ENCODE results near the gene PLCG1. TPM values are rescaled to one million over a fixed set of nuclear protein-coding genes. Genes with fewer than 3 reads are reported as not detected.
A peak's percentile ranks its signal among the peaks of the same experiment; 100 is the strongest.
"Not testable (repeated sequence)": the region's sequence is repeated elsewhere in the genome, so short reads cannot be mapped to it uniquely, and the experiment has no call there.

PLCG1 gene
- total RNA-seq, 2 experiments from 2014 or later, result 156 to 162 TPM

GRCh38 chr20:41116282-41116956, 20.9 kb upstream of the PLCG1 start:
- H3K9me3 Mint-ChIP-seq, result no peaks in the 10 kb centered on the region
- peaks cover 9% of the 10 kb centered on the region for H3K36me3 Mint-ChIP-seq
- H3K4me3 Mint-ChIP-seq, result no peak overlapping the region
- no peak for DNase-seq
- H3K4me1 Mint-ChIP-seq, result no peaks in the 10 kb centered on the region
- H3K27me3 Mint-ChIP-seq, result no peaks in the 10 kb centered on the region
- H3K27ac Mint-ChIP-seq, result peak overlapping the region; percentile 54

- not testable (repeated sequence) for H3K27me3 Mint-ChIP-seq, H3K9me3 Mint-ChIP-seq, H3K27ac Mint-ChIP-seq, H3K4me1 Mint-ChIP-seq, DNase-seq, H3K4me3 Mint-ChIP-seq
- H3K36me3 Mint-ChIP-seq, result peaks cover 13% of the 10 kb centered on the region
Measured at GRCh38 chr20:41118159-41118558, 19.2 kb upstream of the PLCG1 start.

- Mint-ChIP-seq H3K36me3 (peaks cover 13% of the 10 kb centered on the region), H3K27me3 (no peaks in the 10 kb centered on the region), H3K27ac (no peak overlapping the region), H3K4me3 (no peak overlapping the region), H3K4me1 (no peaks in the 10 kb centered on the region), H3K9me3 (no peaks in the 10 kb centered on the region)
- DNase-seq, result no peak
Measured at GRCh38 chr20:41118632-41119031, 18.7 kb upstream of the PLCG1 start.

- no peaks in the 10 kb centered on the region for H3K27me3 Mint-ChIP-seq
- H3K9me3 Mint-ChIP-seq, result no peaks in the 10 kb centered on the region
- H3K27ac Mint-ChIP-seq, result no peak overlapping the region
- DNase-seq, result no peak
- H3K36me3 Mint-ChIP-seq, result peaks cover 13% of the 10 kb centered on the region
- H3K4me3 Mint-ChIP-seq, result no peak overlapping the region
- H3K4me1 Mint-ChIP-seq, result no peaks in the 10 kb centered on the region
Measured at GRCh38 chr20:41119614-41120561, 17.5 kb upstream of the PLCG1 start.

GRCh38 chr20:41121399-41121798, 15.9 kb upstream of the PLCG1 start:
- H3K36me3 Mint-ChIP-seq, result peaks cover 12% of the 10 kb centered on the region
- no peak overlapping the region for H3K4me3 Mint-ChIP-seq
- peak overlapping the region; percentile 64 for H3K27ac Mint-ChIP-seq
- no peaks in the 10 kb centered on the region for H3K27me3 Mint-ChIP-seq
- H3K4me1 Mint-ChIP-seq, result no peaks in the 10 kb centered on the region
- no peaks in the 10 kb centered on the region for H3K9me3 Mint-ChIP-seq
- no peak for DNase-seq

GRCh38 chr20:41123631-41124030, 13.7 kb upstream of the PLCG1 start:
- no peak for DNase-seq
- Mint-ChIP-seq H3K9me3 (no peaks in the 10 kb centered on the region), H3K36me3 (peaks cover 13% of the 10 kb centered on the region), H3K4me3 (no peak overlapping the region), H3K27me3 (no peaks in the 10 kb centered on the region), H3K27ac (no peak overlapping the region), H3K4me1 (no peaks in the 10 kb centered on the region)

GRCh38 chr20:41124451-41125094, 12.8 kb upstream of the PLCG1 start:
- H3K27ac Mint-ChIP-seq, result peak overlapping the region; percentile 74
- no peak overlapping the region for H3K4me3 Mint-ChIP-seq
- H3K27me3 Mint-ChIP-seq, result no peaks in the 10 kb centered on the region
- no peaks in the 10 kb centered on the region for H3K9me3 Mint-ChIP-seq
- DNase-seq, result no peak
- no peaks in the 10 kb centered on the region for H3K4me1 Mint-ChIP-seq
- peaks cover 16% of the 10 kb centered on the region for H3K36me3 Mint-ChIP-seq

- Mint-ChIP-seq H3K9me3 (no peaks in the 10 kb centered on the region), H3K4me3 (no peak overlapping the region), H3K27me3 (no peaks in the 10 kb centered on the region), H3K4me1 (peaks cover 2% of the 10 kb centered on the region), H3K27ac (peak overlapping the region; percentile 27), H3K36me3 (peaks cover 20% of the 10 kb centered on the region)
- no peak for DNase-seq
Measured at GRCh38 chr20:41125530-41126457, 11.5 kb upstream of the PLCG1 start.

GRCh38 chr20:41126719-41127118, 10.6 kb upstream of the PLCG1 start:
- peaks cover 20% of the 10 kb centered on the region for H3K36me3 Mint-ChIP-seq
- H3K4me1 Mint-ChIP-seq, result peaks cover 7% of the 10 kb centered on the region
- H3K27me3 Mint-ChIP-seq, result no peaks in the 10 kb centered on the region
- H3K9me3 Mint-ChIP-seq, result no peaks in the 10 kb centered on the region
- no peak overlapping the region for H3K4me3 Mint-ChIP-seq
- H3K27ac Mint-ChIP-seq, result no peak overlapping the region
- DNase-seq, result no peak

GRCh38 chr20:41128317-41128716, 9.0 kb upstream of the PLCG1 start:
- peaks cover 13% of the 10 kb centered on the region for H3K36me3 Mint-ChIP-seq

GRCh38 chr20:41131594-41132387, 5.6 kb upstream of the PLCG1 start:
- Mint-ChIP-seq H3K36me3 (peaks cover 13% of the 10 kb centered on the region), H3K9me3 (no peaks in the 10 kb centered on the region), H3K4me1 (peaks cover 38% of the 10 kb centered on the region), H3K4me3 (no peak overlapping the region), H3K27ac (peak overlapping the region; percentile 55), H3K27me3 (no peaks in the 10 kb centered on the region)
- DNase-seq, result no peak

More at GRCh38 chr20:41128317-41128716, 9.0 kb upstream of the PLCG1 start:
- not testable (repeated sequence) for H3K27me3 Mint-ChIP-seq, DNase-seq, H3K4me1 Mint-ChIP-seq, H3K9me3 Mint-ChIP-seq, H3K27ac Mint-ChIP-seq, H3K4me3 Mint-ChIP-seq

GRCh38 chr20:41132388-41132775, 5.0 kb upstream of the PLCG1 start:
- not testable (repeated sequence) for H3K27me3 Mint-ChIP-seq, DNase-seq, H3K4me3 Mint-ChIP-seq, H3K9me3 Mint-ChIP-seq
- H3K36me3 Mint-ChIP-seq, result peaks cover 13% of the 10 kb centered on the region
- H3K4me1 Mint-ChIP-seq, result peaks cover 38% of the 10 kb centered on the region
- H3K27ac Mint-ChIP-seq, result peak overlapping the region; percentile 55

- no peaks in the 10 kb centered on the region for H3K27me3 Mint-ChIP-seq
- H3K27ac Mint-ChIP-seq, result peak overlapping the region; percentile 21
- no peak overlapping the region for H3K4me3 Mint-ChIP-seq
- H3K36me3 Mint-ChIP-seq, result peaks cover 13% of the 10 kb centered on the region
- peaks cover 38% of the 10 kb centered on the region for H3K4me1 Mint-ChIP-seq
- H3K9me3 Mint-ChIP-seq, result no peaks in the 10 kb centered on the region
- peak; percentile 65 for DNase-seq
Measured at GRCh38 chr20:41133709-41134361, 3.5 kb upstream of the PLCG1 start.

All from activated naive CD8-positive, alpha-beta T cell treated with anti-CD3 and anti-CD28 coated beads for 36 hours (primary cell).